Measurements from ENCODE around the gene OR2H2.

The OR2H2 gene

DNA sequence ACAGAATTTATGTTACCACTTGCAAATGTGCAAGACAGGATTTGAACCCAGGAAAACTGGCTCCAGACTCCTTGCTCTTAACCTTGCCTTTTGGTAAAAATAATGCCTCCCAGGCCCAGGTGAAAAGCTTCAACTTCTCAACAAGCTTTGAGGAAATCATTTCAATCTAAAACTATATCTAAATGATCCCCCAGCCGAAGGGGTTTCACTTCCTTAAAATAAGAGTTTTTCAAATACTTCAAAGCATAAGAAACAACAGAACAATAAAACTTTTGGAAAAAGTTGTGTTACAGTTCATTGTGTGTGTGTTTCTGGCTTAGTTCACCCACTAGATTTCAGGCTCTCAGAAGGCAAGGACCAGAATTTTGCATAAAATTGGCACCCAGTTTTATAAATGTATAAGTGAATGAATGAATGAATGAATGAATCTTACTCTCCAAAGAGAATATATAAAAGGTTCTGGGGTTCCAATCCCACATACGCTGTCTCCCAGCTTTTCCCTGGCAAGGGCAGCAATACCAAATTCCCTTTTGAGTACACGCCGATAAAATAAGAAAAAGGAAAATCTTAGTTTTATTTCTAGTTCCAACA, 5.4 kb downstream of the OR2H2 start:
- DNase-seq (ENCODE audit: low read depth in 4 of 4, low spot score in 1 of 4): no peak

DNA sequence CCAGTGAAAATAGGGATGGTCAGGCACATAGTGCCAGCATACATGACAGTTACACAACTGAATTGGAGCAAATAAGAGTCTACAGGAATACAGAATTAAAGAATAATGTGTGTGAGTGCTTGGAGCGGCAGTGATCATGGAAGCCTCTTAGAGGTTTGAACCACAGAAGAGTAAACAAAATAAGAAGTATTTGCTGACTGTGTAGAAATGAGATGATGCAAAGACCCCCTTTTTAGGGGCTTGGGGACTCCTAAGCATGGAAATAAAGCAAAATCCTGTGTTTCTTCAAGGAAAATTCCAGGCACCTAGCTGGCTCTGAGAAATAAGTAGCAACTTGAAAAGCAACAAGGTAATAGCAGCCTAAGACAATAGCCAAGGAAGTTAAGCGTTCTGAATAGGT, 6.8 kb downstream of the OR2H2 start:
- DNase-seq (ENCODE audit: low read depth in 4 of 4, low spot score in 1 of 4): no peak

DNA sequence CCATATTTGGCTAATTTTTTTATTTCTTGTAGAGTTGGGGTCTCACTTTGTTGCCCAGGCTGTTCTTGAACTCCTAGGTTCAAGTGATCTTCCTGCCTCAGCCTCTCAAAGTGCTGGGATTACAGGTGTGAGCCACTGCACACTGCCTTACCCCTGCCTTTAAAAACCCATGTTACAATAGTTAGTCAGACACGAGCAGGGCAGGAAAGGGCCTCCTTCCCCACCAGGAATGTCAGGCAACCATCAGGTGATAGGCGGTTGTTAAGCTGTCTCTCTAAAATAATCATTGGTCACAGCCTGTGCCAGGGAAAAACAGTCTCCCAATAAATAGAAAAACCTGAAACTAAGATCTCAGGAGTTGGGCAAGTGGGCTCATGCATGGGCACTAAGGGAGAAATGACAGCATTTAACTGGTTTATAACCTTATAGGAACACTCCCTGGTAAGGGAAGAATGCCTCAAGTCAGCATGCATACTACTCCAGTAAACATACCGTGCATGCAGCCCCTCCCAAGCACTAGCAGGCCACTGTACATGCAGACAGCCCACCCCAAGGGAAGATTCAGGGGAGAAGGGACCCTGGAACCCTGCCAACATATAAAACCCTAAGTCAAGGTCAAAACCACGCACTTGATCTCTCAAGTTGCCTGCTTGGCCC, 8.4 kb downstream of the OR2H2 start:
- no peak for DNase-seq (ENCODE audit: low read depth in 4 of 4, low spot score in 1 of 4)

DNA sequence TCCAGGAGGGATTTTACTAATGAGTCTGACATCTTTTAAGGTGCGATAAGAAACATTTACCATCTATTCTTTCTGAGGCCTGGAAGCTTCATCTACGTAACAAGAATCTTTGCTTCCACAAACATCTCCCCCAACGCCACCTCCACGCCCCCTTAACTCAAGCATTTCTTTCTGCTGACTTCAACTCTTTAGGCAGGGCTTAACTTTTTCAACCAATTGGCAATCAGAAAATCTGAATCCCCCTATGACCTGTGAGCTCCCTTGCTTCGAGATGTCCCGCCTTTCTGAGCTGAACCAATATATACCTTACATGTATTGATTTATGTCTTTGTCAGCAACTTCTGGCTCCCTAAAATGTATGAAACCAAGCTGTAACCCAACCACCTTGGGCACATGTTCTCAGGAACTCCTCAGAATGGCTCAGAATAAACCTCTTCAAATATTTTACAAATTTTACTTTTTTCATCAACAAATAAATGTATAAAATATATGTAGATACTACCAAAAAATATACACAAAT, 11.5 kb downstream of the OR2H2 start:
- no peak for DNase-seq (ENCODE audit: low read depth in 4 of 4, low spot score in 1 of 4)

DNA sequence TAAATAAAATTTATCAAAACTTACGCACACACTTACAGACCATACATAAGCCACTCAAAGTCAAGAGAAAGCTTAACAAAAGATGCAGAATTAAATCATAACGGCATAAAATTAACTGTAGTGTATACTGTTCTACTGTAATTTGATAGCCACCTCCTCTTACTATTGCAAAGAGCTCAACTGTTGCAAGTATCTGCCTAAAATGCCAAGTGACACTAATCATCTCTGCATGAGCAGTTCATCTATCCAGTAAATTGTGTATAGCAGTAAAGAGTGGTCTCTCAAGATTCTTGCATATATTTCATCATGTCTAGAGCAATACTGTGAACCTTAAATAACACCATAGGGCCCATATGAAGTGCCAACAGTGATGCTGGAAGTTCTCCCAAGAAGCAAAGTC, 12.3 kb downstream of the OR2H2 start:
- no peak for DNase-seq (ENCODE audit: low read depth in 4 of 4, low spot score in 1 of 4)

DNA sequence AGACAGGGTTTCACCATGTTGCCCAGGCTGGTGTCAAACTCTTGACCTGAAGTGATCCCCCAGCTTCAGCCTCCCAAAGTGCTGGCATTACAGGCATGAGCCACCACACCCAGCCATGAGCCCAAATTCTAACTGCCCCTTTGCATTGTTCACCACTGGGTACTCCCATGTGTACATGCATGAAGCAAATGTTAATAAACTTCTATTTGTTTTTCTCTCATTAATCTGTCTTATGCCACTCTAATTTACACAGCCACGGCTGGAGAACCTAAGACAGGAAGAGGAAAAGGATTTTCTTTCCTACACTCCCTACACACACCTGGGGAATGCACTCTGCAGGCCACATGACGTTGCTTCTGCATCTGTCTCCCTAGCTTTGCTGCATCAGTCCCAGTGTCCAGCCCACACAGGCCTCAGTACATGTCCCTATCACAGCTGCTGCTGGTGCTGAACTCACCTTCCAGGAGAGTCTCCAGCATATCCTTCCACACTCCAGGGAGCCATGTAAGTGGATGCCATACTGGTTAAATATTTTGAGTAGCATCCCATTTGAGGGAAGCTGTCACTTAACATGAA, 13.3 kb downstream of the OR2H2 start:
- no peak for DNase-seq (ENCODE audit: low read depth in 4 of 4, low spot score in 1 of 4)

DNA sequence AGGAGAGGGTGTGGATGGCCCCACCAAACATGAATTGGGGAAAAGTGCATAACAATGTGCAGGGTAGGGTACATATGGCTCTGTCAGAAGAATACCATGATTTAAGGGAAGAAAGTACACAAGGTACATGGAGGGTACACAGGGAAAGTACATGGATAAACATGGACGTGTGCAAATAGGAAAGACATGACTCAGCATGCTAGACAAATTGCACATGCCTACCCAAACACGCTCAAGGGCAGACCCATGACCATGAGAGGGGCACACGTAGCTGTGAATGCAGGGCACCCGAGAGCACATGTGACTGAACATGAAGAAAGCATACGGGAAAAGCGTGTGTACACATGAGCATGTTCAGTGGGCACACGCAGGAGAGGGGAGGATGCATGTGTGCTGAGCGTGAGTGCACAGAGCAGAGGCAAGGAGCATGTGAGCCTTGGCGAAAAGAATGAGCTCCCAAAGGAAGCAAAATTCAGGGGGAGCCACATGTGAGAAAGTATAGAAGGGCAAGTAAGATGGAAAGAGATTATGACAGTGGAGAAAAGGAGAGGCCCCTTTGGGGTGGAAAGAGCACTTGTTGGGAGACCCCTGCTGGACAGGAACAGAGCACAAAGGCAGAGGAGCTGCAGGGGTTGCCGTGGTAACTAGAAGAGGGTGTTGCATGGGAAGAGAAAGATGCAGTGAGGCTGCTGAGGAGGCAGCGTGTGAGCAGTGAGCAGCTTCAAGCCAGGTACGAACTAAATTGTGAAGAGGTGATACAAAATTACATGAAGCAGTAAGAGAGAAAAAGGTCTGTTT, 17.8 kb downstream of the OR2H2 start:
- DNase-seq (ENCODE audit: low read depth in 4 of 4, low spot score in 1 of 4): no peak

DNA sequence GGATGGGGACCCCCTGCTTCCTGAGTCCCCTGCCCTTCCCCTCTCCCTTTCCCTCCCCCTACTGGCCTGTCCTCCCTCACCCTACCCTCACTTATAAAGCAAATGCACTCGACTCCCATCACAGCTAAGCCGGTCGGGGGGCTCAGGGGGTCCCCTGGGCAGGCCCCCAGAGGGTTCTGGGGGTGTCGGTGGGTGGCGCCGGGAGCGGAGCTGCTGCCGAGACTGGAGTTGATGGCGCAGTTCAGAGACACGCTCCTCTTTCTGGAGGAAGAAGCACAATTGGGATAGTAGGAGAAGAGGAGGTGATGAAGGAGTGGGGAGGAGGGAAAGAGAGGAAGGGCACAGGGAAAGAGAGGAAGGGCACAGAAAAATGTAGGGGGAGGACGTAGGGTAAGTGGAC, 18.5 kb downstream of the OR2H2 start:
- DNase-seq (ENCODE audit: low read depth in 4 of 4, low spot score in 1 of 4): no peak

DNA sequence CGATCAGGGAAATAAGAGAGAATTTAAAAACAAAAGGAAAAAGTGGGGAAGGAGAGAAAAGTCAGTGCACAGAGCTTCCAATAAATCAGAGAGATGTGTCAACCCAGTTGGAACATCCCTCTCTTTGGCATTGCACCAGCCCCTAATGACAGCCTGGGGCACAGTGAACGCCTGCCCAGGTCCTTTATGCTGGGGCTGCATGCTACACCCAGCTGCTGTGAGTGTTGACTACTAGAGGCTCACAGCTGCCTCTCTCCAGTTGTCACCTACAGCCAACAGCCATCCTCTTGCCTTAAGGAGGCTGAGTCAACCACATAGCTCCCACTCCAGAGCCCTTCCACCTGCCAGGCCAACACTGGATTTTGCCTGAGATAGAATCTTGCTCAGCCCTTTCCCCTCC, 19.0 kb downstream of the OR2H2 start:
- DNase-seq (ENCODE audit: low read depth in 4 of 4, low spot score in 1 of 4): no peak

DNA sequence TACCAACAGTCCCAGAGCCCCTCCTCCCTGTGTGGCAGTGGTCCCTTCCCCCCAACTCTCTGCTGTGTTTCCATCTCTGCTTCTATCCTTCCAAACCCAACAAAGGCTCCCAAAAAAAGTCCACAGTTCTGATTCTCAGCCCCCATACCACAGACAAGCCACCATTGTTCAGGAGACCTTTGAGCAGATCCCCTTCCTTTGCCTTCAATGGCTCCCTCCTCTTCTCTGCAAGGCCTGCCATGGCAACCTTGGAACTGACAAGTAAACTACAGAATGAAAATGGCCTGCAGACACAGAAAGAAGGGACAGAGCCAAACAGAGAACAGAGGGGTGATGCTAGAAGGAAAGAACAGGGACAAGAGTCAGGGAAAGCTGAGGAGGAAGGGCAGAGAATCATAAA, 23.2 kb downstream of the OR2H2 start:
- DNase-seq (ENCODE audit: low read depth in 4 of 4, low spot score in 1 of 4): no peak

DNA sequence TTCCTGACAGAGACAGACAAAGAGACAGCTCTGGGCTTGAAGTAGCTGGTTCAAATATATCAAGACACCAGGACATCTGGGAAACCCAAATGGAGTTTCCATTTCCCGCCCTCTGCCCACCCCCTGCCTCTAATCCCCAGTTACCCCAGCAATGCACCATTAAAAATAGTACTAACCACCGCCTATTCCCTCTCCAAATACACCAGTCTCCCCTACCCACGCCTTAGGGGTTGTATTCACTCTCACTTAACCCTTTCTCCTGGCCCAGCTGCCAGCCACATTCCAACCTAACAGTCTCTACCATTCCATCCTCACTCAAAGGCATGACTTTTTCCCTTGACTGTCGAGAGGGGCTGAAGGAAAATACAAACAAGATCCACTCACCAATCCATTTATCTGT, 25.6 kb downstream of the OR2H2 start:
- DNase-seq (ENCODE audit: low read depth in 4 of 4, low spot score in 1 of 4): no peak

DNA sequence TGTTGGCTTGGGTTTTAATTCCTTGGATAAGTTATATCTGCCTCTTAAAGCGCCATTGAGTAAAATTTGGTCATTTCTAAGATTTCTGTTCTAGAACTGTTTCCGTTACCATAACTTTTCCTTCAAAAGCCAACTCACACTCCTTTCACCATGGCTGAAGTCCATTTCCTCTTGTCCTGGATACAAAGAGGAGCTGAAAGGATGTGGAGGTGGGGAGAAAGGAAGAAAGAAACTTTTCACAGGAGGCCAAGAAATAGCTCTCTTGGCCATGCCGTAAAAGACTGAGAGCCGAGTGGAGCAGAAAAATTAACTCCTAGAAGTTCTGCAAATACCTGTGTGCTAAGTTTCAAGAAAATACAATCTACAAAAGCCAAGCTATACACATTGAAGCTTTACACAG, 26.5 kb downstream of the OR2H2 start:
- no peak for DNase-seq (ENCODE audit: low read depth in 4 of 4, low spot score in 1 of 4)

DNA sequence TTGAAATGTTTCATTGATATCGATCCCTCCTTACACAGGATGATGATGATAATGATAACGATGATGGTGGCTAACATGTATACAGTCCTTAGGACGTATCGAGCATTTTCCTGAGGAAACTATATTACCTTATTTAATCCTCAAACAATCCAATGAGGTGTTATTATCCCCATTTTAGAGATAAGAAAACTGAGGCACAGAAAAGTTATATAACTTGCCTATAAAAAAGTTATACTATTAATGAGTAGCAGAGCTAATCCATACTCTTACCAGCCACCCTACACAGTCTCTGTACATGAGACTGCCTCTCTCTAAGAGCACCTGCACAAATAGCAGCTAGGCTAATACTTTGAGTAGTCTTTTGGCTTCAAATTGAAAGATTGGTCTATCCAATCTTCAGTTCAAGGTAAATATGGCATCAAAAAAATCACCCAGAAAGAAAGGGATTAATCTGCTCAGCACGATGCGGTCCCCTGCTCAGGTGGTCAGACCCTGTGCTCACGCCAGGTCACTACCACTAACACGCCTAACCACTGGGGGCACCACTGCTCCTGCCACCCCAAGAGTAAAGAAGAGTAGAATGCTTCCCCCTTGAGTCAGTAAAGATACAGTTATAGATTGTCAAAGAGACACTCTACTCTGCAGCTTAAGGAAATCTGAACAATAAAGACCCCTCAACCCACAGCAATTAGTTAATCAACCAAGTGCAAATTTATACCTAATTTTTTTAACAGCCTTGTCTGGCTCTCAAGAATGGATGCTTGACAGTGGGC, 33.0 kb downstream of the OR2H2 start:
- no peak for DNase-seq (ENCODE audit: low read depth in 4 of 4, low spot score in 1 of 4)

DNA sequence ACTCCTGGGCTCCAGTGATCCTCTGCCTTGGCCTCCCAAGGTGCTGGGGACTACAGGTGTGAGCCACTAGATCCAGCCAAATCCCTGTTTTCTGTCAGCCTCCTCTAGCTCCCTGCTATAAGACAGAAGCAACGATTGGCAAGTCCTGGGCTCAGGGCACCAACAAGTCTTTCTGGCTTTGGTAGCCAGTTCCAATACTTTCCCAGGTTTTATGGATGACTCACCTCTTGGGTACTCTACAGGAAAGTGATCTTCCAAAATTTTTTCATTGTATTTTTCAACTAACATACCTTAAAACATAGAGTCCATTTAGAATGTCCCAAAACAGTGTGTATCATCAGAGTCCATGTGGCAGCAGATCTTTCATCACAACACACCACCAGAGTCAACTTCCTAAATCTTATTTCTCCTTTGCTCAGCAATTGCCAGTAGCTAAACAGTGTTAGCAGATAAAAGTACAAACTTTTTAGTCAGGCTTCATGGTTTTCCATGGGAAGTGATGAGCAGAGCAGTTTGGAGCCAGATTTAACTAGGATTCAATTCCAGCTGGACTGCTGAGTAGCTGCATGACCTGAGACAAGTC, 34.7 kb downstream of the OR2H2 start:
- DNase-seq (ENCODE audit: low read depth in 4 of 4, low spot score in 1 of 4): no peak

DNA sequence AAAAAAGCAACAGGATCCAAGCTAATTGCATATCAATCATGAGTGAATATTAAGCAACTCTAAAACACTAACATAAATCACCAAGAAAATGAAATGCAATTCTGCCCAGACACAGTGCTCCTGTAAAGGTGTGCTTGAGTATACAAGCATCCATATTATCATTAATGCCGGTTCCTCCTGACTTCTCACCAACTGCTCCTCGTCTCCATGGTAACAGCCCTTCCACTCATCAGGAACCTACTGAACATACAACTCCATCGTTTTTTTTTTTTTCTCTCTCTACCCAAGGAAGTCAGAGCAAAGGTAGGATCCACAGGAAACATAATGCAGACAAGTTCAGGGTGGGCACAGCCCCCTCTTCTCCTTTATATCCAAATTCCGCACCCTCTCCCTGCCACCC, 35.7 kb downstream of the OR2H2 start:
- DNase-seq (ENCODE audit: low read depth in 4 of 4, low spot score in 1 of 4): no peak

DNA sequence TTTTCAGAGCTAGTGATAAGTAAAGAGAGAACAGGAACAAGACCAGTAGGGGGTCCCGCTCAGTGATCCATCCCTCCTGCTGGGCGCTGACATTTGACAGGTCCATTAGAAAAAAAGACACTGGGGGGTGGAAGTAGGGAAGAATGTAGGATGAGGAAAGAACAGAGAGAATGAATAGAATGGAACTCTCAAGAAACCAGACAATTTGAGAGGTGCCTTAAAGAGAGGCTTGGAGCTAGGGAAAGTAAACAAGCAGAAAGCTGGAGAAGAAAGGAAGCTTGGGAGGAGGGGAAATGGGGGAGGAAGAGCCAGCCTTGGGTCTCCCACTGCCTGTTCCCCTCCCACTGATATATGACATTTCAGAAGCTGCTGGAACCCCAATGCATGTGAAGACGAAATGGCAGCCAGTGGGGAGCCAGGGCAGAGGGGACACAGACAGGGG, 39.6 kb downstream of the OR2H2 start:
- DNase-seq (ENCODE audit: low read depth in 4 of 4, low spot score in 1 of 4): no peak

DNA sequence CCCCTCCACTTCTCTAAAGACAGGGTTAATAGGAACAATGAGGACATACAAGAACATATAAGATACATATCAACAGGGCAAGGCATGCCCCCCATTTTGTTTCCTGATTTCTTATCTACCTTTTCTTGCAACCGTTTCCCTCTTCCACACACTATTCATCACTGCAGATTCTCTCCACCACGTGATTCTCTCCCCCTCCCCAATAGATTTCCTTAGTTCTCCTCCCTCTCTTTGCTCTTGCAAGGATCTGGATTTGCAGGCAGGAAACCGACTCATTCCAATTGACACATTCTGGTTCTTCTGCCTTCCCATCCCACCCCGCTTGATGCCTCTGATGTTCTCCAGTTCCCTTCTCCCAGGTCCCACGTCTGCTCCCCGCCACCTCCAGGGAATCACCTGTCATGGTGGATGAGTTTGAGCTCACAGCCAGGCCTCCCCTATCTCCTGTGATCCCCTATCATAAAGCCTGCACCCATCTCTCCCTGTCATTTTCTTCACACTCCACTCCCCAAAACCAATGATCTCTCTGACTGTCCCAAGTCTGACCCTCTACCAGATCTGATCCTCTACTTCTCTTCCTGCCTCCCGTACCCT, 40.5 kb downstream of the OR2H2 start:
- DNase-seq (ENCODE audit: low read depth in 4 of 4, low spot score in 1 of 4): no peak

DNA sequence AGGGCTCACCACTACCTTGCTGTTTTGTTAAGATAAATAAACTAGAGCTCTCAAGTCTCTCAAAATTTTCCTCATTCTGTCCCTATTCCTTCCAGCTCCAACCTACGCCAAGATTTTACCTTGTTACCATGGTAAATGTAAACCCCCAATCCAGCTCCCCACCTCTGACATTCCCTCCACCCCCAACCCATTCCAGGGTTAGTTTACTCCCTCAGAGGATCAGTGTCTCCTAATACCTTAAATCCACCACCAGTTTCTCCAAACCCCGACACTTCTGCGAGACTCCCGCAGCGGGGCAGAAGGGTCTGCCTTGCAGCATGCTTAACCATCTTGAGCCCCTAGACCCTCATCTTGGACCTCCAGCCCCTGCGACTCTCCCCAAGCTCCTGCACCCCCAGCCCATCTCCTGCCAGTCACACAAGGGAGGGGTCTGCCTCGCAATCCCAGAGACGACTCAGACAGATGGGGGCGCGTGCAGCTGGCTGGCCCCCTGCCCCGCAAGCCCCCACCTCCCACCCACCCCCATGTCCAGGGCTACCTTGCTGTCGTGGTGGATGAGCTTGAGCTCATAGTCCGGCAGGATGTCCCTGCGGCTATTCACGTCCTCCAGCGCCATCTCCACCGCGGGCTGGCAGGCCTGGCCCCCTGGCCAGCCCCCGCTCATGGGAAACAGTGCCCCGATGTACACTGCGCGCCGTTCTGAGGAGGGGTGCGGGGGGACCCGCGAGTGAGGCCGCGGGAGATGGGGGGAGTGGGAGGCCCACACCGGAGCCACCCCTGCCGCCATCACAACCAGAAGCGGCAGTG, 42.2 kb downstream of the OR2H2 start:
- no peak for DNase-seq (ENCODE audit: low read depth in 4 of 4, low spot score in 1 of 4)

DNA sequence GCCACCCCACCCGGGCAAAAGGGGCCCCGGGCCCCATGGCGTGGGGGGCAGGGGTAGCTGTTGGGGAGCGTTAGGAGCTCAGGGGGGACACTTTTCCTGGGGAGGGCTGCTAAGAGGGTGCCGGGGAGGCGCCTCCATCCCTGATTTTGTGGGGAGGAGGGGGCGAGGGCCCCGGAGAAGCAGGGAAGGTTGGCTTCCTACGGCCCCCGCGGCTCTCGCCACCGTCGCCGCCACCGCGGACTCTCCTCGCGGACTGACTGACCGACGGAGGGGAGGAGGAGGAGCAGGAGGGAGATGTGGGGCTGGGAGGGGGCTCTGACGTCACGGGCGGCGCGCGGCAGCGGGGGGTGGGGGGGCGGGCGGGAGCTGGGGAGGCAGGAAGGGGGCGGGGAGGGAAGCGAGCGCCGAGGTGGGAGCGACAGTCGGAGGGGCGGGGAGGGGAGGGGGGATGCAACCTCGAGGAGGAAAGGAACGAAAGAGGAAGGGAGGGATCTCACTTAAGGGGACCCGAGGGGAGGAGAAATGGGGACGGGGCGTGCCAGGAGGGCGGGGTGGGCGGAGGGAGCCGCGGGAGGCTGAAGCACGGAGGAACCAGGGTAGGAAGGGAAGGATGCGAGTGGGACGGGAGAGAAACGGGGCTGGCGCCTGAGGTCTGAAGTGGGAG, 43.0 kb downstream of the OR2H2 start:
- peak in 3 of 4 experiments; percentile 26 to 36 (median 34) for DNase-seq (ENCODE audit: low read depth in 4 of 4, low spot score in 1 of 4)
